Fibroblast of skin of left biceps (primary cell): Measurements from ENCODE around the gene POLR1G.
A peak's percentile ranks its signal among the peaks of the same experiment; 100 is the strongest.
"Not testable (repeated sequence)": the region's sequence is repeated elsewhere in the genome, so short reads cannot be mapped to it uniquely, and the experiment has no call there.

Source experiments
- DNase-seq, 2 experiments: peaks; one replicate each; pipeline ENCODE4 v3.0.0-alpha.2; 2013; ENCODE audit warnings: low read depth in 2 of 2

Gene POLR1G

GRCh38 chr19:45400192-45400591 is 6.3 kb upstream of the POLR1G start:
- DNase-seq, result no peak

- no peak for DNase-seq
These were observed 4.6 kb upstream of the POLR1G start for GRCh38 chr19:45401815-45402214.

GRCh38 chr19:45402298-45403061 is 4.0 kb upstream of the POLR1G start:
- no peak for DNase-seq

DNA sequence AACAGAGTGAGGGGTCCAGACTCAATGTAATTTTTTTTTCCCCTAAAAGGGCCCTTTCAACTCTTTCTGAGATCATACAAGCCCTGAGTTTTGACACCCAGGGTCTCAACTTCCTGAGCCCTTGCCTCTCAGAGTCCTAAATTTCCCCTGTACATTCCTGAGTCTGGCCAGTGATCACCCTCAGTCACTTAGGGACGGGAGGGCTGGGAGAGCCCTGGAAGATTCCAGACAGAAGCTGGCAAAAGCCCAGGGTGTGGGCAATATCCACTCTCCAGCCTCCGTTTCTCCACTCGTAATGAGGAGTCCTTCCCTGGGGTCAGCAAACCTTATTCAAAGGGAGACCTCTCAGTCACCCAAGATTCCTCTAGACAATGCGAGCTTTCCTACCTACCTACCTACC is 3.2 kb upstream of the POLR1G start:
- no peak for DNase-seq

GRCh38 chr19:45403781-45404556 is 2.5 kb upstream of the POLR1G start:
- no peak for DNase-seq

DNA sequence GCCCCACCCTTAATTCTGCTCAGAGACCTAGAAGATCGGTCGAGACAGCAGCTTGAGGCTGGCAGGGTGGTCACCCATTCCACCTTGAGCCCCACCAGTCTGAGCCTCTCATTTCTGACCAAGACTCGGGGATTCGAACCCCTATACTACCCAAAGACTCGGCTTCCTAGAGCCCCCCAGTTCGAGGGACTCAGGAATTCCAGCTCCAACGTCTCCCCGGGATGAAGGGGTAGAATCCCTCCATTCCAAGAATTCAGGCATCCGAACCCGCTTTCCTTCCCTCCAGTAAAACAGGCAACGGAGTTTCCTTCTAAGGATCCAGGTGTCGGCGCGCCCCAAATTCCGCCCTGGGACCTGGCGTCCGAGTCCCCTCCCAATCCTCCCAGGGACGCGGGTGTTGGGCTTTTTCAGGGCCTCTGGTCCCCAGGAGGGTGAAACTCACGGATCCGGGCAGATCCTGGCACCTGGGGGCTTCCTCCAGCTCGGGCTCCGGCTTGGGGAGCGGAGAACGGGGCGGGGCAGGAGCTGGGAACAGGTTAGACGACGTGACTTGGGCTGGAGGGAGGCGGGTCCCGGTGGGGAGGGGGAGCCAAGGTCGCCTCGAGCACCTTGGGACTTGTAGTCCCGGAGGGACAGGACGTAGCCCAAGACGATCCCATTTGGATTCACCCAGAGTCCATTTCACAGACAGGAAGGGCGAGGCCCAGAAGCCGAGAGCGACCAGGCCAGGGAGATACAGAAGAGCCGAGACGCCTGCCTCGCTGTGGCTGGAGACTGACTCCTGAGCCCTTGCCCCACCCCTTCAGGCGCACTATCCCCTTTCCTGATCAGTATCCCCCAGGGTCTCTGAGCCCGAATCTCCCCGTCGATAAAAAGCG is 1.6 kb upstream of the POLR1G start, which contains the start of gene PPP1R13L:
PPP1R13L (minus strand) TSS at position 513 of the 878 bp plus-strand sequence. CDS start 6,751 bp downstream, outside the sequence.
- DNase-seq, result no peak

DNA sequence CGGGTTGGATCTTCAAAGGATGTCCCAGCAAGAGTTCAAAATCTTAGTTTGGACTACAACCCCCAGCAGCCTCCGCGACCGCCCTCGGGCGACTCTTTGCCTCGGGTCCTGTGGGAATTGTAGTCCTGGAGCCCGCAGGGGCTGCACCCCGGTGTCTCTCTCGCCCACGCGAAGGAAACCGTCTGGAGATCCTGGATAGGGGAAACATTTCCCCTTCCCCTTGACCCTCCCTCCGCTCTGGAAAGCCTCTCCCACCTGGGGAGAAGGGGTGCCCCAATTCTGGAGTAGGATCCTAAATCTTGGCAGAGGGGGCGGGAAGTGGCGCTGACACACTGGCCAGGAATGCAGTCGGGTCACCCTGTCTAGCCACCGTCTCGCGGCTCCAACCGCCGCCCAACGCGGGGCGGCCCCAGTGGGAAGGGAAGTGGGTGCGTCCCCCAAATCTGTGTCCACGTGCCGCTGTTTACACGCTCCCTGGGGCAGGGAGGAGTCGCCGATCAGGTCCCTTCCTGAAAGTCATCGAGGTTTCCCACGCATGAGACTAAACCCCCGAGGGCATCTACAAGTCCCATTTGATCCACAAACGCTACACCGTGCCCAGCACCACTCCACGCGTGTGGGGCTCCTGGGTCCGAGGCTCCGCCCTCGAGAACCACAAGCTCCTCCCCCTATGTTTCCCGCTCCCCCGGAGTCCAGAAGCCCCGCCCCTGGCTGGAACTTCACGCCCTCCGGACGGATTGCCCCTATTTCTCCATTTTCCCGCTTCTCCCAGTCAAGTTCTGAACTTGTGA is 814 bp upstream of the POLR1G start:
- peak; percentile 71 to 77 for DNase-seq

- no peak for DNase-seq
These were observed 589 bp downstream of the POLR1G start for GRCh38 chr19:45407091-45407375.

DNA sequence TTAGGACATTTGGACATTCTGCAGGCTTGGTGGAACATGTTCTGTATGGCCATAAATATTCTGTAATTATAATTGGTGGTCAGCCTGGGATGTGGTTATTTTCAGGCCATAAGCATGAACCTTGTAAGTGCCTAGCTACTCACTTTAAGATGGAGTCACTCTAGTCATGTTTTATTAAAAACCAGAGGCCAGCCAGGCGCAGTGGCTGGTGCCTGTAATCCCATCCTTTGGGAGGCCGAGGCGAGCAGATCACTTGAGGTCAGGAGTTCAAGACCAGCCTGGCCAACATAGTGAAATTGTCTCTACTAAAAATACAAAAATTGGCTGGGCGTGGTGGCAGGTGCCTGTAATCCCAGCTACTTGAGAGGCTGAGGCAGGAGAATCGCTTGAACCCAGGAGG is 1.1 kb downstream of the POLR1G start:
- DNase-seq, result not testable (repeated sequence)

DNA sequence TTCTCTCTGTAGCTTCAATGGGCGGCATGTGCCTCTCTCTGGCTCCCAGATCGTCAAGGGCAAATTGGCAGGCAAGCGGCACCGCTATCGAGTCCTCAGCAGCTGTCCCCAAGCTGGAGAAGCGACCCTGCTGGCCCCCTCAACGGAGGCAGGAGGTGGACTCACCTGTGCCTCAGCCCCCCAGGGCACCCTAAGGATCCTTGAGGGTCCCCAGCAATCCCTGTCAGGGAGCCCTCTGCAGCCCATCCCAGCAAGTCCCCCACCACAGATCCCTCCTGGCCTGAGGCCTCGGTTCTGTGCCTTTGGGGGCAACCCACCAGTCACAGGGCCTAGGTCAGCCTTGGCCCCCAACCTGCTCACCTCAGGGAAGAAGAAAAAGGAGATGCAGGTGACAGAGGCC is 1.7 kb downstream of the POLR1G start:
- DNase-seq, result no peak

- no peak for DNase-seq
These were observed 2.5 kb downstream of the POLR1G start for GRCh38 chr19:45408830-45409556.

GRCh38 chr19:45409557-45409920 is 3.1 kb downstream of the POLR1G start:
- DNase-seq, result no peak

DNA sequence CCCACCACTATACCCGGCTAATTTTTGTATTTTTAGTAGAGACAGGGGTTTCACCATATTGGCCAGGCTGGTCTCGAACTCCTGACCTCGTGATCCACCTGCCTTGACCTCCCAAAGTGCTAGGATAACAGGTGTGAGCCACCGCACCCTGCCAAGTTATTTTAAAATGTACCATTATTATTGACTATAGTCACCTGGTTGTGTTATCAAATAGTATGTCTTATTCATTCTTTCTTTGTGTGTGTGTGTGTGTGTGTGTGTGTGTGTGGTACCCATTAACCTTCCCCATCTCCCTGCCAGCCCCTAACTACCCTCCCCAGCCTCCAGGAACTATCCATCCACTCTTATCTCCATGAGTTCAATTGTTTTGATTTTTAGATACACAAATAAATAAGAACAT is 3.9 kb downstream of the POLR1G start:
- DNase-seq, result not testable (repeated sequence)

DNA sequence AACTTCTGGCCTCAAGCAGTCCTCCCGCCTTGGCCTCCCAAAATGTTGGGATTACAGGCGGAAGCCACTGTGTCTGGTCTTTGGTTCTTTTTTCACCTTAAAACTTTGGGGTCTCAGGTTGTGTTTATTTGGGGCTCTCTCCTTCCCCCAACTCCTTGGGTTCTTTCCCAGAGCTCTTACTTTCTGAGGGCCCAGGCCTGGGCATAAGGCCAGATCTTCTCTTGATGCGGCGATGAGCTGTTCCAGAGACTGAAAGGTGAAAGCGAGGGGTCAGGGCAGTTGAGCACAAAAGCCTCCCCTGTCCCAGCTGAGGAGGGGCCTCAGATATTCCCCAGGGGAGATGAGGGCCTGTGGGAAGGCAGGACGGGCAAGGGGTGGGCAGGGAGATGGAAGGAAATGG is 7.1 kb downstream of the POLR1G start:
- no peak for DNase-seq

DNA sequence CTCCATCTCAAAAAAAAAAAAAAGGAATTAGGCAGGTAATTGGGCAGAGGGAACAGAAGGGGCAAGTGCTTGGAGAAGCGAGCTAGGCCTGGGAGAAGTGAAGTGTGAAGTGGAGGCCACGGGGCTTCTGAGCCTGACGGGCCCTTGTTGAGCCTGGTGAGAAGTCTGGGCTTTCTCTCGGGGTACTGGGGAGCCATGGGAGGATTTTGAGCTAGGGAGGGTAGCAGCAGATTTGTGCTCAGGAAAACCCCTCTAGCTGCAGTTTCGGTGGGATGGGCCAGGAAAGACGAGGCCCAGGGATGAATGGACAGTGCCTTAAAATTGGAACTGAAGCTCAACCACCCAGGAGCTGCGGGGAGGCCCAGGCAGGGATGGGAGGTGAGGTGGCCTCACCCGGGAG is 8.0 kb downstream of the POLR1G start:
- DNase-seq, result no peak

DNA sequence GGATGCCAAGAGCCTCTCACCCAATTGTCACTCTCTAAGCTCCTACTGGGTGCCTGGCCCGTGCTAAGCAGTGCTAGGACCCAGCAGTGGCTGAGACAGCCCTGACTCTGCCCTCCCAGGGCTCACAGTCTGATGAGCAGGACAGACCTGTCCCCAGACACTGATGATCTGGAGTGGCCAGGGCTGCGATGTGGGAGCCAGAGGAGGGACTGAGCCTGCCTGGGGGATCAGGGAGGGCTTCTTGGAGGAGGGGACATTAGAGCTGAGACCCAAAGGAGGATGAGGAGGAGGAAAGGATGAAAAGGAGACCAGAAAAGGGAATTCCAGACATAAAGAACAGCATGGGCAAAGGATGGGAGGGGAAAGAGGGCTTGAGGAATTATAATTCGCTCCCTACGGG is 10.7 kb downstream of the POLR1G start:
- DNase-seq, result no peak

DNA sequence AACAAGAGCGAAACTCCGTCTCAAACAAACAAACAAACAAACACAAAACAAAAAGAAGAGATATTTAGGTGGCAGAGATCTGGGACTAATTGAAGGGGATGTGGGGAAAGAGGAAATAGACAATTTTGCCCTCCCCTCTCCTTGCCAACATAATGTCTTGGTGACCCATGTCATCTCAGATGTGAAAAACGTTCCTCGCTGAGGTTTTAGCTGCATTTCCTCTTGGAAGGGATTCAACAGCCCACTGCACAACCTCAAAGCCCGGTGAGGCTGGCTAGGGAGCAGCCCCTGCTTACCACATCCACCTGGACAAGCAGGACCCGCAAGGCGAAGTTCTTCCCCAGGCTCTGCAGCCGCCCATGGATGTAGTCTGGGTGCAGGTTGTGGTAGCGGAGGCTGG is 12.4 kb downstream of the POLR1G start:
- DNase-seq, result no peak

GRCh38 chr19:45419396-45419795 is 13.0 kb downstream of the POLR1G start:
- DNase-seq, result no peak

DNA sequence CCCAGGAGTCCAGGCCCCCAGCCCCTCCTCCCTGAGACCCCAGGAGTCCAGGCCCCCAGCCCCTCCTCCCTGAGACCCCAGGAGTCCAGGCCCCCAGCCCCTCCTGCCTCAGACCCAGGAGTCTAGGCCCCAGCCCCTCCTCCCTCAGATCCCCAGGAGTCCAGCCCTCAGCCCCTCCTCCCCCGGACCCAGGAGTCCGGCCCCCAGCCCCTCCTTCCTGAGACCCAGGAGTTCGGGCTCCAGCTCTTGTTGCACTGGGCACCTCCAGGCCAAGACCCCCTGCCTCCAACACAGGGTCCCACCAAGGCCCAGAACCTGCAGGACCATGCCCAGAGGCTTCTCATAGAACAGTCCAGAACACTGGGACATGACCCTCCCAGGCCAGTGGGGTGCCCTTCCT is 13.5 kb downstream of the POLR1G start:
- no peak for DNase-seq

DNA sequence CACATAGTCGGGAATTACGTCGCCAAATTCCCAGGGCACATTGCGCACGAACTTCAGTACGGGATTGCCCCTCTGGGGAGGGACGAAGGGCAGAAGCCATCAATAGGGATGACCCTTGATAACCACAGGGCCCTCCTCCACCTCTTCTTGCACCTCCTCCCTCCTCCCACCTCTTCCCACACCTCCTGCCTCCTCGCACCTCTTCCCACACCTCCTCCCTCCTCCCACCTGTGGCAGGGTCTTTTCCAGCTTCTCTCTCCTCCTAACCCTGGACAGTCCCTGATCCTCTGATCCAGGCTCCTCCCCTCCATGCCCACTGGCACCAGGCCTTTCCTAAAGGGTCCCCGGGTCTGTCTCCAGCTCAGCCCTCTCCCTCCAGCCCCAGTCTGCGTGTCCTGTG is 13.9 kb downstream of the POLR1G start:
- no peak for DNase-seq

DNA sequence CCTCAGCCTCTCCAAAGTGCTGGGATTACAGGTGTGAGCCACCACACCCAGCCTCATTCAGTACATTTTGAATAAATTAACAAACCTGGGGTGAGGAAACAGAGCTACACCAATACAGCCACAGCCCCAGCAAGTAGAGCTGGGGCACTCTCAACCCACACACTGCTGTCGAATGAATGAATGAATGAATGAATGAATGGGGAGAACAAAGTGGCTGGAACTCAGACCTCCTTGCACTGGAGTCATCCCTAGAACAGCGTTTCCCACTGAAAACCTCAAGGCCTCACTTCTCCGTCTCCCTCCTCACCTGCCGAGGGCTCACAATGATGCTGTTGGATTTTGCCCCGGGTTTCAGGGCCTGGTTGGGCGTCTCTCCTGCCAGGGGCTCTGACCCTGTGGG is 14.4 kb downstream of the POLR1G start:
- DNase-seq, result no peak
